Central memory CD4-positive, alpha-beta T cell (primary cell): ENCODE measurements around the gene KCNMB2.
"Not testable (repeated sequence)": the region's sequence is repeated elsewhere in the genome, so short reads cannot be mapped to it uniquely, and the experiment has no call there.

Experiments used
- DNase-seq: peaks from one replicate; pipeline ENCODE4 v3.0.0; 2022

The KCNMB2 gene

GRCh38 chr3:178826435-178827123, 290.3 kb downstream of the KCNMB2 start:
- DNase-seq = no peak

GRCh38 chr3:178827285-178827856, 291.1 kb downstream of the KCNMB2 start:
- DNase-seq = no peak

- no peak for DNase-seq
Observed at GRCh38 chr3:178833695-178834094, 297.5 kb downstream of the KCNMB2 start.

- no peak for DNase-seq
Observed at GRCh38 chr3:178835033-178835432, 298.8 kb downstream of the KCNMB2 start.

GRCh38 chr3:178837512-178837911, 301.3 kb downstream of the KCNMB2 start:
- no peak for DNase-seq

- no peak for DNase-seq
Observed at GRCh38 chr3:178840586-178840985, 304.4 kb downstream of the KCNMB2 start.

- no peak for DNase-seq
Observed at GRCh38 chr3:178841011-178841410, 304.8 kb downstream of the KCNMB2 start.

DNA sequence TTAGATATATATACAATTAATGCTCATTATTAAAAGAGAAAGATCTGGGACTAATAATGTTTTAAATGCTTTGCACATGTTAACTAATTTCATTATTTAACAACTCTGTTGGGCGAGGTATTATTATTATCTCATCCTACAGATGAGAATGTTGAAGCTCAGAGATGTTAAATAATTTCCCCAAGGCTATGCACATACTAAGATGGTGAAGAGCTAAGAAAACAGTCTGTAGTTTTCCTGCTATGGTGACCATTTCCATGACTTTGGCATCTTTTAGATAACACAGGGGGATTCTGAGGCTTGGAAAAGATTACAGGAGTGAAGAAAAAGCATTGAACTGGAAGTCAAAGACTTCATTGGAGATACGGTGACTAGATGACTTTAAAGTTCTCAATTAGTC, 308.7 kb downstream of the KCNMB2 start:
- DNase-seq = no peak

GRCh38 chr3:178845420-178846118, 309.3 kb downstream of the KCNMB2 start:
- DNase-seq = no peak

- no peak for DNase-seq
Observed at GRCh38 chr3:178847190-178847589, 311.0 kb downstream of the KCNMB2 start.

- DNase-seq = no peak
Observed at GRCh38 chr3:178849199-178849910, 313.1 kb downstream of the KCNMB2 start.

DNA sequence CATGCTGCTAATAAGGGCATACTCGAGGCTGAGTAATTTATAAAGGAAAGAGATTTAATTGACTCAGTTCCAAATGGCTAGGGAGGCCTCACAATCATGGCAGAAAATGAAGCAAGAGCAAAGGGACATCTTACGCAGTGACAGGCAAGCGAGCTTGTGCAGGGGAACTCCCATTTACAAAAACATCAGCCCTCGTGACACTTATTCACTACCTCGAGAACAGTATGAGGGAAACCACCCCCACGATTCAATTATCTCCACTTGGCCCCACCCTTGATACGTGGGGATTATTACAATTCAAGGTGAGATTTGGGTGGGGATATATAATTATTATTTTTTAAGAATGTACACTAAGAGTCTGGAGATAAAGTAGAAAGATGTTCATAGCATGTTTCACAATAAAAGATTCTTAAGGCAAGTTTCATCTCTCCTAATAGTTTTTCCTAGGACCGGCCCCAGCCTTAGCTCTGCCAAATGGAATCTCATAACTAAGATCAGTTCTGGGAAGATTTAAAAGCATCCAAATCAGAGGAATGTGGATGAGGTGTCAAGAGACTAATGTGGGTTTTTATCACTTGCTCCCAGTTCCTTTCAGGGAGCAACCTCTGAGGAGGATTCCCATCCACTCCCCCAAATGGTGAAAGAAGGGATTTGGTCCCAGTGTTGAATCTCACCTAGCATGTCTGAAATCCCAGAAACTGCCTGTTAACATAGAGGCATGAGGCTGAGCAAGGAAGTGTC, 314.4 kb downstream of the KCNMB2 start:
- no peak for DNase-seq

DNA sequence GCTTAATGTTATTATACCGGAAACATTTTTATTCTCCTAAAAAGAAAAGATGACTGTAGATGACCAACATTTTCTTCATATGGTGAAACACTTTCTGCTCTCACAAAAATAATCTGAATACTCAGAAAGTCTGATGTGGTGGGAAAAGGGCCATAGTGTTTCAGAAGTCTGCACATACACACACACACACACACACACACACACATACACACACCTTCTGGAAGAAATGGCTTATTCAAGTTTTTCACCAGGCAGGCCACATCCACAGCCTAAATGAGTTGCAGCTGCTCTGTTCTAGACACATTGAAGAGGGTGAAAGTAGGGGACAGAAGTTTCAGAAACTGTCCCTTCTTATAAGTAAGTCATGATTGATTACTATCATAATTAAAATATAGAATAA, 315.3 kb downstream of the KCNMB2 start:
- DNase-seq = no peak

DNA sequence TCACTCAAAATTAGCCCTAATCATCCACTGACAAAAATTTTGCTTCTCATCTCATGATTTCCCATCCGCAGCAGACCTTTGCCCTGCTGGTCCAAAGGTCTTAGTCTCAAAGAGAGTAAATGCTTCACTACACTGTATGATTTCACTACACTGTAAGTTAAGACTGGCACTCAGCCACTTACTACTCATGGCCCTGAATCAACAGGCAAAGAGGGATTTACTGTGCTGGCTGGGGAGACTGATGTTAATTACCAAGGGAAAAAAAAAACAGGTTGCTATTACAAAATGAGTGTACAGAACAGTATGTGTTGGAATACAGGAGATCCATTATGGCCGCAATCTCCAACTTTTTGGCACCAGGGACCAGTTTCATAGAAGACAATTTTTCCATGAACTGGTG, 320.6 kb downstream of the KCNMB2 start:
- no peak for DNase-seq

- no peak for DNase-seq
Observed at GRCh38 chr3:178859386-178859785, 323.1 kb downstream of the KCNMB2 start.

DNA sequence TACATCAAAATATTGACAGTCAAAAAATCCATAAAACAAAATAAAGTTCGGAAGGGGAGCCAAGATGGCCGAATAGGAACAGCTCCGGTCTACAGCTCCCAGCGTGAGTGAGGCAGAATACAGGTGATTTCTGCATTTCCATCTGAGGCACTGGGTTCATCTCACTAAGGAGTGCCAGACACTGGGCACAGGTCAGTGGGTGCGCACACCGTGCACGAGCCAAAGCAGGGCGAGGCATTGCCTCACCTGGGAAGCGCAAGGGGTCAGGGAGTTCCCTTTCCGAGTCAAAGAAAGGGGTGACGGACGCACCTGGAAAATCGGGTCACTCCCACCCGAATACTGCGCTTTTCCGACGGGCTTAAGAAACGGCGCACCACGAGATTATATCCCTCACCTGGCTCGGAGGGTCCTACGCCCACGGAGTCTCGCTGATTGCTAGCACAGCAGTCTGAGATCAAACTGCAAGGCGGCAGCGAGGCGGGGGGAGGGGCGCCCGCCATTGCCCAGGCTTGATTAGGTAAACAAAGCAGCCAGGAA, 323.7 kb downstream of the KCNMB2 start:
- not testable (repeated sequence) for DNase-seq

DNA sequence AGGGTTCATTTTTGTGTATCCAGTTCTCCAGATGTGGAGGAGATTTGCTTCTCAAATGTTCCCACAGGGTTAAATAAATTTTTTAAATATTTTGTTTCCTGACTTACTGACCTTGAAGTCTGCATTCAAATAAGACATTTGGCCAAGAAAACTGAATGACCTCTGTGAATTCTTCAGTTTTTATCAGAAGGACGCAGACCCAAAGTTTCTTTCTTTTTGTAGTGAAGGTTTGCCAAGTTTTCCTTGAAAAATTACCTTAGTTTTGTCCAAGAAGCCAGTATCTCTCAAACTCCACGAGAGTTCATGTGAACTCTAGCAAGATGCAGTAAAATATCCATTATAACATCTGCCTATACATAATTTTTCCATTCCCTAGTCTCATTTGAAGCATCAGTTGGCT, 332.4 kb downstream of the KCNMB2 start:
- no peak for DNase-seq

- no peak for DNase-seq
Observed at GRCh38 chr3:178870085-178870484, 333.8 kb downstream of the KCNMB2 start.

DNA sequence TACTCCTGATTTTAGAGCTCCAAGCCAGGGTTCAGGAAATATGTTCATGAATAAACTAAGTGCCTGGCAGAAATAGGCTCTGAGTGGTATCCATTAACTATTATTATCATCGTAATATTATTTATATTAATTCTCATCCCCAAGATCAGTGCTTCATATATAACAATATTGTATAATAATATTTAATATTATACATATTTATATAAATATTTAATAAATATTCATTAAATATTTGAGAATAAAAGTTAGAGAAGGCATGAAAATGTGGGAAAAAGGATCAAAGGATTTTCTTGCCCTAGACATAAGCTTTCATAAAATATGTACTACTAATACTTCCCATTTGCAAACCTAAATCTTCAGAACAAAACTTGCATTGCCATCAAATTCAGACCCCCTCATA, 338.9 kb downstream of the KCNMB2 start:
- no peak for DNase-seq

DNA sequence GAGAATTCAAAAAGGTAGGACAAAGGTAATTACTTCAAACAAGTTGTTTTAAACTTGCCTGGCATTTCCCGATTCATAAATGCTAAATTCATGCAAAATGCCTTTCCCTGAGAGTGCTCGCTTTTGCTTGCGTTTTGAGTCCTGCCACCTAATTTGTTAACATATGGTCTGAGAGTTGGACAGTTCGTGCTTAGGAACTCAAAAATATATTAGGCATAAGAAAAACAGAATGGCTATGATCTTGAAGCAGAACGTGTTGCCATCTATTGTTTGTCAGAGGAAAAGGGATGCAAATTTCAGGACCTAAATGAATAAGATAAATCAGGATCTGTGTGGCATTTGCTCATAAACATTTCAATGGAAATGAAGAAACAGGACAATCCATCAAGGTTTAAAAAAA, 339.6 kb downstream of the KCNMB2 start:
- no peak for DNase-seq

GRCh38 chr3:178880274-178880673, 344.0 kb downstream of the KCNMB2 start:
- DNase-seq = no peak
